IMR-90 (cell line): Measurements from ENCODE around the gene FXYD4.

Source experiments
- CEBPB ChIP-seq: IDR thresholded peaks from 2 replicates; pipeline ENCODE4 v1.6.1; 2012; ENCODE audit warnings: low read depth, low read length, improper control_type of control experiment
- FOS ChIP-seq: fragments of 150-350 bp; IDR thresholded peaks from 2 replicates; pipeline ENCODE4 v1.6.1; 2016; ENCODE audit warnings: low read depth, low read length
- MAFK ChIP-seq: IDR thresholded peaks from 2 replicates; pipeline ENCODE4 v1.6.1; 2012; ENCODE audit warnings: low read depth, low read length, improper control_type of control experiment
- MAZ ChIP-seq: IDR thresholded peaks from 2 replicates; pipeline ENCODE4 v1.6.1; 2012; ENCODE audit warnings: low read depth, mild to moderate bottlenecking, low read length, improper control_type of control experiment, moderate library complexity, borderline replicate concordance
- MXI1 ChIP-seq: IDR thresholded peaks from 2 replicates; pipeline ENCODE4 v1.6.1; 2012; ENCODE audit warnings: low read depth, mild to moderate bottlenecking, low read length, moderate library complexity, borderline replicate concordance
- POLR2A ChIP-seq: IDR thresholded peaks from 2 replicates; pipeline ENCODE4 v1.6.1; 2012; ENCODE audit warnings: mild to moderate bottlenecking, low read depth, low read length
- RAD21 ChIP-seq: IDR thresholded peaks from 2 replicates; pipeline ENCODE4 v1.6.1; 2012; ENCODE audit warnings: low read length, improper control_type of control experiment
- RCOR1 ChIP-seq: IDR thresholded peaks from 2 replicates; pipeline ENCODE4 v1.6.1; 2012; ENCODE audit warnings: mild to moderate bottlenecking, low read length, improper control_type of control experiment; ENCODE audit not compliant: insufficient replicate concordance
- RFX5 ChIP-seq: IDR thresholded peaks from 2 replicates; pipeline ENCODE4 v1.8.0; 2012; ENCODE audit warnings: low read depth, mild to moderate bottlenecking, low read length, moderate library complexity
- TF ChIP-seq, protein P1 (sequence below): conservative IDR thresholded peaks from 2 replicates; pipeline ENCODE4 v1.5.1; 2012; ENCODE audit warnings: mild to moderate bottlenecking, low read depth, low read length, improper control_type of control experiment
- TF ChIP-seq, protein P2 (sequence below): fragments of 150-350 bp; IDR thresholded peaks from 2 replicates; pipeline ENCODE4 v1.6.1; 2017; ENCODE audit warnings: mild to moderate bottlenecking, antibody characterized with exemption, low read length, low read depth

DNA sequence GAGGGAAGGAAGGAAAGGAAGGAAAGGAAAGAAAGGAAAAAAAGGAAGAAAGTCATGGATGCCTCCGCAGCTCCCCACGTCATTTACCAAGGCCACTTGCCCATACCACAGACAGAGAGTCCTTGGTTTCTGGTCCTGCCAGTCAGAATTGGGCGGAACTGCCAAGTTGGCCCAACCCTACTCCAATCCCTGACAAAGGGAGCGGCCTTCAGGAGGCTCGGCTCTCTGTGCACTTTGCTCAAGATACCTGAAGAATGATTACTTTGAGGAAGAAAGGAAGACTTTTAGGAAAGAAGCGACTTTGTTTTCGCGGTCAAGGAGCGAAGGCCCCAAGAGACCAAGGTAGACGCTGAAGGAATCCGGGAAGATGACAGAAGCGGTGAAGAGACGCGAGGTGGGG, 49.1 kb upstream of the FXYD4 start:
- no peak for TF ChIP-seq MXI1
- TF ChIP-seq, protein P1, sequence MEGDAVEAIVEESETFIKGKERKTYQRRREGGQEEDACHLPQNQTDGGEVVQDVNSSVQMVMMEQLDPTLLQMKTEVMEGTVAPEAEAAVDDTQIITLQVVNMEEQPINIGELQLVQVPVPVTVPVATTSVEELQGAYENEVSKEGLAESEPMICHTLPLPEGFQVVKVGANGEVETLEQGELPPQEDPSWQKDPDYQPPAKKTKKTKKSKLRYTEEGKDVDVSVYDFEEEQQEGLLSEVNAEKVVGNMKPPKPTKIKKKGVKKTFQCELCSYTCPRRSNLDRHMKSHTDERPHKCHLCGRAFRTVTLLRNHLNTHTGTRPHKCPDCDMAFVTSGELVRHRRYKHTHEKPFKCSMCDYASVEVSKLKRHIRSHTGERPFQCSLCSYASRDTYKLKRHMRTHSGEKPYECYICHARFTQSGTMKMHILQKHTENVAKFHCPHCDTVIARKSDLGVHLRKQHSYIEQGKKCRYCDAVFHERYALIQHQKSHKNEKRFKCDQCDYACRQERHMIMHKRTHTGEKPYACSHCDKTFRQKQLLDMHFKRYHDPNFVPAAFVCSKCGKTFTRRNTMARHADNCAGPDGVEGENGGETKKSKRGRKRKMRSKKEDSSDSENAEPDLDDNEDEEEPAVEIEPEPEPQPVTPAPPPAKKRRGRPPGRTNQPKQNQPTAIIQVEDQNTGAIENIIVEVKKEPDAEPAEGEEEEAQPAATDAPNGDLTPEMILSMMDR, result no peak
- no peak for TF ChIP-seq MAFK
- no peak for TF ChIP-seq MAZ
- no peak for TF ChIP-seq RFX5
- TF ChIP-seq RAD21, result no peak
- TF ChIP-seq, protein P2, sequence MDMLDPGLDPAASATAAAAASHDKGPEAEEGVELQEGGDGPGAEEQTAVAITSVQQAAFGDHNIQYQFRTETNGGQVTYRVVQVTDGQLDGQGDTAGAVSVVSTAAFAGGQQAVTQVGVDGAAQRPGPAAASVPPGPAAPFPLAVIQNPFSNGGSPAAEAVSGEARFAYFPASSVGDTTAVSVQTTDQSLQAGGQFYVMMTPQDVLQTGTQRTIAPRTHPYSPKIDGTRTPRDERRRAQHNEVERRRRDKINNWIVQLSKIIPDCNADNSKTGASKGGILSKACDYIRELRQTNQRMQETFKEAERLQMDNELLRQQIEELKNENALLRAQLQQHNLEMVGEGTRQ, result no peak
- TF ChIP-seq POLR2A, result no peak
- no peak for TF ChIP-seq RCOR1
- no peak for TF ChIP-seq FOS
- no peak for TF ChIP-seq CEBPB
